HFFc6 (cell line): Measurements from ENCODE around the gene TXNRD2. TPM values are rescaled to one million over a fixed set of nuclear protein-coding genes. Genes with fewer than 3 reads are reported as not detected.

Experiments
- DNase-seq: peaks from one replicate; pipeline ENCODE4 v3.0.0-alpha.2; 2018
- H3K27ac Mint-ChIP-seq: 2 replicates; pipeline ENCODE4 v1.8.0; 2020; ENCODE audit warnings: mild to moderate bottlenecking, mixed read lengths
- H3K27me3 Mint-ChIP-seq: 2 replicates; pipeline ENCODE4 v1.8.0; 2021; ENCODE audit warnings: mild to moderate bottlenecking, moderate library complexity, mixed read lengths; ENCODE audit not compliant: insufficient read depth
- H3K36me3 Mint-ChIP-seq: 2 replicates; pipeline ENCODE4 v1.8.0; 2021; ENCODE audit warnings: low read depth, mixed read lengths
- H3K4me1 Mint-ChIP-seq: 2 replicates; pipeline ENCODE4 v1.8.0; 2020; ENCODE audit warnings: low read depth, mixed read lengths
- H3K4me3 Mint-ChIP-seq: 2 replicates; pipeline ENCODE4 v1.8.0; 2020; ENCODE audit warnings: mild to moderate bottlenecking, moderate library complexity, mixed read lengths
- H3K9me3 Mint-ChIP-seq: 2 replicates; pipeline ENCODE4 v1.8.0; 2020; ENCODE audit warnings: mild to moderate bottlenecking, mixed read lengths
- total RNA-seq, 6 experiments: library from RNA; stranded (reverse); fragmentation: NEBNext Ultra II Directional; extraction: Animal tissue kit (Norgen Biotek cat#: 25700); gene quantifications; 2 replicates in 1 of 6; 3 replicates in 5 of 6; pipeline ENCODE4 v1.2.3, GENCODE V29; 2021
- TF ChIP-seq, protein P1 (sequence below): fragments of 200-600 bp; sonication (generic); IDR thresholded peaks from 2 replicates; pipeline ENCODE4 v1.5.0; 2021; ENCODE audit warnings: antibody characterized with exemption, mild to moderate bottlenecking

TXNRD2 gene
- total RNA-seq, 6 experiments from 2014 or later = 24.8 to 30.6 (median 28.3) TPM

DNA sequence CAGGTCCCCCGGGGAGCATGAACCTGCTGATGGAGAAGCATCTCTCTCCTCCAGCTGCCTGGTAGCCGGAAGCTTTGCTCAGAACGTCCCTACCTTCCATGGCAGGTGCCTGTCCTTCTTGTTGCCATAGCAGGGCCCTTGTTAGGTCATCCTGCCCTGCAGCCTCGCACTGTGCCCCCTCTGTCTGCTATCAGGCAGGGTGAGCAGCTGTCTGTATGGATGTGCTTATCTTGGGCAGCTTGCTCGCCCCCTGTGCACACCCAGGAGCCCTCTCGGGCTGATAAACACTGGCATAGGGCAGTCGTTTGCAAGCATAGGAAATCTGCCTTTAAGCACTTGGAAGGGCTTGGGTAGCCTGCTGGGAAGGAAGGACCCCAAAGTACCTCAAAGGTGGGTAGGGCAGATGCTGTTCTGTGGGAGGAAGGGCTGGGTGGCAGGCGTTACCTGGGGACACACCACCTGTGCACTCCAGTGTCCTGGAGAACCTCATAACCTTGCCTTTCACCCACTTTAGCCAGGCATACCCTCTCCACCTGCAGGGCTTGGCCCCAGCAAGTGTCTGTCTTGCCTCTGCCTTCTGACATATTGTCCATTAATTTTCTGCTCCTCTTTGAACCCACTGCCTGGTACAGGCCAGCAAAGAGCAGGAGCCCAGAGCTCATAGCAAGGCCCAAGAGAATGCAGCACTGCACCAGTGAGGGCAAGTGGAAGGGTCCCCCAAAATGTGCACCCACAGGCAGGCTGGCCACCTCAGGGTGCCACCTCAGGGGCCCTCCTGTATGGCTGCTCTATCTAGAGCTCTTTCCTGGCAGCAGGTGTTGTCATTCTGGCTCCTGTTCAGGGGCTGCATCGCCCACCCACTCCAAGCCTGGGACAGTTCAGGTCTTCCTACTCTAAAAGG is 8.0 kb downstream of the TXNRD2 start:
- Mint-ChIP-seq H3K9me3 (peaks cover 19% of the 10 kb centered on the region), H3K27ac (no peak overlapping the region), H3K27me3 (no peaks in the 10 kb centered on the region; the same call in 1 of the 2 replicates), H3K4me3 (no peak overlapping the region), H3K4me1 (peaks cover 8% of the 10 kb centered on the region), H3K36me3 (peaks cover 38% of the 10 kb centered on the region)
- DNase-seq = no peak
- TF ChIP-seq, protein P1, sequence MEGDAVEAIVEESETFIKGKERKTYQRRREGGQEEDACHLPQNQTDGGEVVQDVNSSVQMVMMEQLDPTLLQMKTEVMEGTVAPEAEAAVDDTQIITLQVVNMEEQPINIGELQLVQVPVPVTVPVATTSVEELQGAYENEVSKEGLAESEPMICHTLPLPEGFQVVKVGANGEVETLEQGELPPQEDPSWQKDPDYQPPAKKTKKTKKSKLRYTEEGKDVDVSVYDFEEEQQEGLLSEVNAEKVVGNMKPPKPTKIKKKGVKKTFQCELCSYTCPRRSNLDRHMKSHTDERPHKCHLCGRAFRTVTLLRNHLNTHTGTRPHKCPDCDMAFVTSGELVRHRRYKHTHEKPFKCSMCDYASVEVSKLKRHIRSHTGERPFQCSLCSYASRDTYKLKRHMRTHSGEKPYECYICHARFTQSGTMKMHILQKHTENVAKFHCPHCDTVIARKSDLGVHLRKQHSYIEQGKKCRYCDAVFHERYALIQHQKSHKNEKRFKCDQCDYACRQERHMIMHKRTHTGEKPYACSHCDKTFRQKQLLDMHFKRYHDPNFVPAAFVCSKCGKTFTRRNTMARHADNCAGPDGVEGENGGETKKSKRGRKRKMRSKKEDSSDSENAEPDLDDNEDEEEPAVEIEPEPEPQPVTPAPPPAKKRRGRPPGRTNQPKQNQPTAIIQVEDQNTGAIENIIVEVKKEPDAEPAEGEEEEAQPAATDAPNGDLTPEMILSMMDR = no peak

DNA sequence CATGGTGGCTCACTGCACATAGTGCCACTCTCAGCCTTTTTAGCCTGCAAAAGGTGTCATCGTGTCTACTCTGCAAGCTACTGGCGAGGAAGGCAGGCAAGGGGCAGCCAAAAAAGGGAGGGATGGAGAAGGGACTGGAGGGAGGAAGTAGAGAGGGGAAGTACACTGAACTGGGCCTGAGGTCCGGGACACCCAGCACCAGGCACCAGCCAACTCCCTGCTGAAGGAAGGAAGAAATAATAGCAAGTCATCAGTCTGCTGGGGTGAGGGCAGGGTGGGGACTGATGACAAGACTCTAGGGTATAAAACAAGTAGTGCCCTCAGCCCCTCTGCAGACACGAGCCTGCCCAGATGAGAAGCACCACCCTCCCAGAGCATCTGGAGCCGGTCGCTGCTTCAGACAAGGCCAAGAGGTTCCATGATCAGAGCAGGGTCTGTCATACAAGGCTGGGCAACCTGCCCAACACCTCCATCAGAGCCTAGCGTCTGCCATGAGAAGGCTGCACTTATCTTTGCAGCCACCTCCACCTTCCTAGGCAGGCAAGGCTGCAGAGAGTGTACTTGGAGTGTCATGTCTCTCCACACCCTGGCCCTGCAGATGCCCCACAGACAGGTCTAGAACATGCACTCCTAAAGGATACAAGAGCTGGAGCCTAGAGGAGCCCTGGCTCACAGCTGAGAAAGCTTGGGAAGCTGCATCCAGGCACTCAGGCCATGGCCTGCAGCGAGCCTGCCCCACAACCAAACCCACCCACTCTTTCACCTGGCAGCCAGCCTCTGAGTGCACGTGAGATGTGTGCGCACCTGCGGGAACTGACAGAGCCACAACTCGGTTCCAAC is 9.0 kb downstream of the TXNRD2 start:
- Mint-ChIP-seq H3K4me3 (no peak overlapping the region), H3K4me1 (no peaks in the 10 kb centered on the region), H3K36me3 (peaks cover 30% of the 10 kb centered on the region), H3K9me3 (peaks cover 19% of the 10 kb centered on the region), H3K27ac (no peak overlapping the region), H3K27me3 (no peaks in the 10 kb centered on the region; the same call in 1 of the 2 replicates)
- TF ChIP-seq, protein P1 = no peak
- DNase-seq = no peak

DNA sequence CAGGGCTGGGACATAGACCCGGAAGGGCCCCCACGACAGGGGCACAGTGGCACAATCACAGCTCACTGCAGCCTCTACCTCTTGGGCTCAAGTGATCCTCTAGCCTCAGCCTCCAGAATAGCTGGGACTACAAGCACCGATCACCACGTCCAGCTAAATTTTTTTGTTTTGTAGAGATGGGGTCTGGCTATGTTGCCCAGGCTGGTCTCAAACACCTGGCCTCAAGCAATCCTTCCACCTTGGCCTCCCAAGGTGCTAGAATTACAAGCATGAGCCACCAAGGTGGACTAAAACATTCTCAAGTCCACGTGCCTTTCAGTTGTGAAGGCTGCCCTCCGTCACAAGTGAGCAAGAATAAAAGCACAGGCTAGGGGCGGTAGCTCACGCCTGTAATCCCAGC is 10.1 kb downstream of the TXNRD2 start:
- no peaks in the 10 kb centered on the region; the same call in 1 of the 2 replicates for H3K27me3 Mint-ChIP-seq
- H3K4me1 Mint-ChIP-seq = no peaks in the 10 kb centered on the region
- H3K9me3 Mint-ChIP-seq = peaks cover 13% of the 10 kb centered on the region
- no peak overlapping the region for H3K27ac Mint-ChIP-seq
- H3K4me3 Mint-ChIP-seq = no peak overlapping the region
- TF ChIP-seq, protein P1 = no peak
- H3K36me3 Mint-ChIP-seq = peaks cover 20% of the 10 kb centered on the region
- no peak for DNase-seq

DNA sequence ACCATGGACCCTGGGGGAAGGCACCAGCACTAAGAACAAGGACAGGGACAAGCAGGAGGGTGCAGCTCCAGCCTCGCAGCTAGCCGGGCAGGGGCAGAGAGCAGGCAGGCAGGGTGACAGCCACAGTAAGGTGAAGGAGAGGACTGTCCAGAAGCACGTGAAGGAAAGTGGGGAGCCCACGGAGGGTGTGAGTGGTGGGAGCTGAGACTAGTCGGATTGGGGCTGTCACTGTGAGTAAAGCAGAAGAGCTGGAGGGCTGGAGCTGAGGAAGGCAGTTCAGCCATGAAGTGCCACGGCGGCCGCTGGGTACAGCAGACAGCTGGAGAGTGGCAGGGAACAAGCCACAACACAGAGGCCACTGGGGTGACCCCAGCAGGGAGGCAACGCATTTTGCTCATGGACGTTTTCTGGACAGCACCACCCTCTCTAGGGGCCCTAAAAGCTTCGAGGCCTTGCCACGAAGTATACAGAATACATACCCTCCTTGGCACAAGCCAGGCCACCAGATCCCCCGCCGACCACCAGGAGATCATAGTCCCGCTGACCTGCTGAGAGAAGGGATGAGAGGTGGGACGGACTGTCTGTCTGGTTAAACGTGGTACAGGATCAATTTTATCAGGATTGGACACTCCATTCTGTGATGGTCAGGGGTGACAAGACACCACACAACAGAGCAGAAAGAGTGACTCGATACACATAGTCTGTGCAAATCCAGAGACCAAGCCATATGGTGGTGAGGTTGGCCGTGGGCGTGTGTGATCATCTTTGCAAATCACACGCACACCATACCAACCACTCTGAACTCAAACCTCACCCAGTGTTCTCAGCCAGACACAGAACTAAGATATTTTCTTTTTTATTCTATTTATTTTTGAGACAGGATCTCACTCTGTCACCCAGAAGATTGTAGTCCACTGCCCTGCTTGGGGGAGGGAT is 10.8 kb downstream of the TXNRD2 start:
- no peak for DNase-seq
- no peak overlapping the region for H3K4me3 Mint-ChIP-seq
- H3K4me1 Mint-ChIP-seq = no peaks in the 10 kb centered on the region
- H3K9me3 Mint-ChIP-seq = peaks cover 6% of the 10 kb centered on the region; the same call in 1 of the 2 replicates
- TF ChIP-seq, protein P1 = no peak
- H3K27ac Mint-ChIP-seq = no peak overlapping the region
- H3K27me3 Mint-ChIP-seq = no peaks in the 10 kb centered on the region; the same call in 1 of the 2 replicates
- peaks cover 13% of the 10 kb centered on the region for H3K36me3 Mint-ChIP-seq
